Neural cell (in vitro differentiated cells): ENCODE measurements around the gene CETN2. TPM values are rescaled to one million over a fixed set of nuclear protein-coding genes. Genes with fewer than 3 reads are reported as not detected.

ENCODE experiments used
- H2AFZ ChIP-seq: fragments of 200-600, 300-800 bp; sonication (generic), shearing (Covaris generic); 2 replicates; pipeline ENCODE4 v1.6.0; 2014; ENCODE audit warnings: low read depth, mild to moderate bottlenecking, antibody characterized with exemption, low read length, moderate library complexity
- H3F3A ChIP-seq: fragments of 200-600 bp; shearing (Covaris generic); 2 replicates; pipeline ENCODE4 v1.6.1; 2016; ENCODE audit warnings: mild to moderate bottlenecking, moderate library complexity, mixed read lengths, antibody characterized with exemption, low read length; ENCODE audit not compliant: insufficient read depth, poor library complexity, severe bottlenecking
- H3K27ac ChIP-seq: fragments of 200-600, 300-800 bp; sonication (generic), shearing (Covaris generic); 2 replicates; pipeline ENCODE4 v1.5.1; 2014; ENCODE audit warnings: mild to moderate bottlenecking, low read length, moderate library complexity
- H3K27me3 ChIP-seq: fragments of 300-800, 200-600 bp; sonication (generic), shearing (Covaris generic); 2 replicates; pipeline ENCODE4 v1.6.0; 2014; ENCODE audit warnings: mild to moderate bottlenecking, low read depth, low read length, moderate library complexity; ENCODE audit not compliant: insufficient read depth
- H3K36me3 ChIP-seq: fragments of 300-800, 200-600 bp; sonication (generic), shearing (Covaris generic); 2 replicates; pipeline ENCODE4 v1.5.1; 2014; ENCODE audit warnings: mild to moderate bottlenecking, antibody characterized with exemption, low read length, moderate library complexity; ENCODE audit not compliant: insufficient read depth
- H3K4me2 ChIP-seq: fragments of 300-800, 200-600 bp; sonication (generic), shearing (Covaris generic); 2 replicates; pipeline ENCODE4 v1.6.0; 2014; ENCODE audit warnings: mild to moderate bottlenecking, low read length
- H3K4me3 ChIP-seq: fragments of 300-800, 200-600 bp; sonication (generic), shearing (Covaris generic); 2 replicates; pipeline ENCODE4 v1.5.1; 2014; ENCODE audit warnings: mild to moderate bottlenecking, low read length, moderate library complexity
- H3K79me2 ChIP-seq: fragments of 200-600 bp; shearing (Covaris generic); replicated peaks from 2 replicates; pipeline ENCODE4 v1.6.0; 2014; ENCODE audit warnings: mild to moderate bottlenecking, low read length, moderate library complexity; ENCODE audit not compliant: insufficient read depth
- H3K9ac ChIP-seq: fragments of 300-800, 200-600 bp; sonication (generic), shearing (Covaris generic); 2 replicates; pipeline ENCODE4 v1.6.1; 2016; ENCODE audit warnings: mild to moderate bottlenecking, low read length, mixed read lengths
- H3K9me2 ChIP-seq: fragments of 200-600 bp; shearing (Covaris generic); 2 replicates; pipeline ENCODE4 v1.6.1; 2016; ENCODE audit warnings: mild to moderate bottlenecking, low read length, mixed read lengths; ENCODE audit not compliant: insufficient read depth
- H3K9me3 ChIP-seq: fragments of 200-600, 300-800 bp; sonication (generic), shearing (Covaris generic); 2 replicates; pipeline ENCODE4 v1.6.1; 2016; ENCODE audit warnings: mild to moderate bottlenecking, mixed run types, low read length, moderate library complexity, mixed read lengths
- H4K20me1 ChIP-seq: fragments of 200-600 bp; shearing (Covaris generic); 2 replicates; pipeline ENCODE4 v1.6.1; 2016; ENCODE audit warnings: mild to moderate bottlenecking, mixed run types; ENCODE audit not compliant: insufficient read depth
- EP300 ChIP-seq: fragments of 450-650 bp; conservative IDR thresholded peaks from 2 replicates; pipeline ENCODE4 v1.6.1; 2014; ENCODE audit warnings: antibody characterized with exemption, mild to moderate bottlenecking, moderate library complexity; ENCODE audit not compliant: poor library complexity, severe bottlenecking
- EZH2 ChIP-seq: fragments of 200-600, 300-800 bp; shearing (Covaris generic), sonication (generic); IDR thresholded peaks from 2 replicates; pipeline ENCODE4 v1.6.1; 2014; ENCODE audit warnings: antibody characterized with exemption, low read length, borderline replicate concordance, mild to moderate bottlenecking; ENCODE audit not compliant: insufficient read depth, poor library complexity, severe bottlenecking
- MXI1 ChIP-seq: fragments of 450-650 bp; conservative IDR thresholded peaks from 2 replicates; pipeline ENCODE4 v1.6.1; 2014; ENCODE audit warnings: antibody characterized with exemption, mild to moderate bottlenecking; ENCODE audit not compliant: poor library complexity, severe bottlenecking
- POLR2AphosphoS5 ChIP-seq: IDR thresholded peaks from 2 replicates; pipeline ENCODE4 v1.6.1; 2012
- RAD21 ChIP-seq: fragments of 450-650 bp; conservative IDR thresholded peaks from 2 replicates; pipeline ENCODE4 v1.6.1; 2014; ENCODE audit warnings: antibody characterized with exemption, mild to moderate bottlenecking, moderate library complexity
- SMC3 ChIP-seq: fragments of 450-650 bp; conservative IDR thresholded peaks from 2 replicates; pipeline ENCODE4 v1.6.1; 2014; ENCODE audit warnings: antibody characterized with exemption, mild to moderate bottlenecking, moderate library complexity; ENCODE audit not compliant: poor library complexity
- TAF1 ChIP-seq: IDR thresholded peaks from 2 replicates; pipeline ENCODE4 v1.6.1; 2012; ENCODE audit warnings: low read depth
- polyA plus RNA-seq: library from polyadenylated mRNA; depleted of rRNA; stranded (reverse); fragments of >200 nt; gene quantifications from 2 replicates; pipeline ENCODE4 v1.2.3, GENCODE V29; 2014
- TF ChIP-seq, protein P1 (sequence below): IDR thresholded peaks from 2 replicates; pipeline ENCODE4 v1.6.1; 2012; ENCODE audit warnings: borderline replicate concordance
- TF ChIP-seq, protein P2 (sequence below): fragments of 450-650 bp; IDR thresholded peaks from 2 replicates; pipeline ENCODE4 v1.5.1; 2014; ENCODE audit warnings: antibody characterized with exemption, mild to moderate bottlenecking, moderate library complexity; ENCODE audit not compliant: poor library complexity, severe bottlenecking

The CETN2 gene
- polyA plus RNA-seq, 1 donor from 2014 or later: 163 TPM

DNA sequence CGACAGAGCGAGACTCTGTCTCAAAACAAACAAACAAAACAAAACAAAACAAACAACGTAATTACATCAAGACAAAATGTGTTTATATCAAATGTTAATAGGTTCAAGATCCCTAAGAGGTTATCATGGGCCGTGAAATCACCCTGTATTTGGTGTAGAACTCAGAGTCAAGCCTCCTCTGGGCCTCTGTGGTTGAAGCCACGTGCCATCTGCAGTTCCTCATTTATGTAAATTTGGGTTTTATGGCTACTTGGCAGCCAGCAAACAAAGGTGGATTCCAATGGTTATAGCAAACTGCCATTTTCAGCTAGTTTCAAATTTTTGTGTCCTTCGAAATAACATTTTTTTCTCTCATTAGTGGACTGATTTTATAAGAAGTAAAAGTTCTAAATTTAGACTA, 16.7 kb upstream of the CETN2 start:
- Histone ChIP-seq H3K9ac (no peak overlapping the region), H3K27me3 (no peaks in the 10 kb centered on the region), H4K20me1 (no peaks in the 10 kb centered on the region), H3K79me2 (no peaks in the 10 kb centered on the region), H2AFZ (no peak overlapping the region), H3K36me3 (no peaks in the 10 kb centered on the region), H3K9me3 (no peaks in the 10 kb centered on the region), H3K9me2 (no peaks in the 10 kb centered on the region), H3F3A (no peaks in the 10 kb centered on the region), H3K4me3 (no peak overlapping the region), H3K4me2 (no peak overlapping the region), H3K27ac (no peak overlapping the region)
- TF ChIP-seq, protein P1, sequence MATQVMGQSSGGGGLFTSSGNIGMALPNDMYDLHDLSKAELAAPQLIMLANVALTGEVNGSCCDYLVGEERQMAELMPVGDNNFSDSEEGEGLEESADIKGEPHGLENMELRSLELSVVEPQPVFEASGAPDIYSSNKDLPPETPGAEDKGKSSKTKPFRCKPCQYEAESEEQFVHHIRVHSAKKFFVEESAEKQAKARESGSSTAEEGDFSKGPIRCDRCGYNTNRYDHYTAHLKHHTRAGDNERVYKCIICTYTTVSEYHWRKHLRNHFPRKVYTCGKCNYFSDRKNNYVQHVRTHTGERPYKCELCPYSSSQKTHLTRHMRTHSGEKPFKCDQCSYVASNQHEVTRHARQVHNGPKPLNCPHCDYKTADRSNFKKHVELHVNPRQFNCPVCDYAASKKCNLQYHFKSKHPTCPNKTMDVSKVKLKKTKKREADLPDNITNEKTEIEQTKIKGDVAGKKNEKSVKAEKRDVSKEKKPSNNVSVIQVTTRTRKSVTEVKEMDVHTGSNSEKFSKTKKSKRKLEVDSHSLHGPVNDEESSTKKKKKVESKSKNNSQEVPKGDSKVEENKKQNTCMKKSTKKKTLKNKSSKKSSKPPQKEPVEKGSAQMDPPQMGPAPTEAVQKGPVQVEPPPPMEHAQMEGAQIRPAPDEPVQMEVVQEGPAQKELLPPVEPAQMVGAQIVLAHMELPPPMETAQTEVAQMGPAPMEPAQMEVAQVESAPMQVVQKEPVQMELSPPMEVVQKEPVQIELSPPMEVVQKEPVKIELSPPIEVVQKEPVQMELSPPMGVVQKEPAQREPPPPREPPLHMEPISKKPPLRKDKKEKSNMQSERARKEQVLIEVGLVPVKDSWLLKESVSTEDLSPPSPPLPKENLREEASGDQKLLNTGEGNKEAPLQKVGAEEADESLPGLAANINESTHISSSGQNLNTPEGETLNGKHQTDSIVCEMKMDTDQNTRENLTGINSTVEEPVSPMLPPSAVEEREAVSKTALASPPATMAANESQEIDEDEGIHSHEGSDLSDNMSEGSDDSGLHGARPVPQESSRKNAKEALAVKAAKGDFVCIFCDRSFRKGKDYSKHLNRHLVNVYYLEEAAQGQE: no peak
- TF ChIP-seq TAF1 (no peak), EP300 (no peak), MXI1 (no peak)
- TF ChIP-seq, protein P2, sequence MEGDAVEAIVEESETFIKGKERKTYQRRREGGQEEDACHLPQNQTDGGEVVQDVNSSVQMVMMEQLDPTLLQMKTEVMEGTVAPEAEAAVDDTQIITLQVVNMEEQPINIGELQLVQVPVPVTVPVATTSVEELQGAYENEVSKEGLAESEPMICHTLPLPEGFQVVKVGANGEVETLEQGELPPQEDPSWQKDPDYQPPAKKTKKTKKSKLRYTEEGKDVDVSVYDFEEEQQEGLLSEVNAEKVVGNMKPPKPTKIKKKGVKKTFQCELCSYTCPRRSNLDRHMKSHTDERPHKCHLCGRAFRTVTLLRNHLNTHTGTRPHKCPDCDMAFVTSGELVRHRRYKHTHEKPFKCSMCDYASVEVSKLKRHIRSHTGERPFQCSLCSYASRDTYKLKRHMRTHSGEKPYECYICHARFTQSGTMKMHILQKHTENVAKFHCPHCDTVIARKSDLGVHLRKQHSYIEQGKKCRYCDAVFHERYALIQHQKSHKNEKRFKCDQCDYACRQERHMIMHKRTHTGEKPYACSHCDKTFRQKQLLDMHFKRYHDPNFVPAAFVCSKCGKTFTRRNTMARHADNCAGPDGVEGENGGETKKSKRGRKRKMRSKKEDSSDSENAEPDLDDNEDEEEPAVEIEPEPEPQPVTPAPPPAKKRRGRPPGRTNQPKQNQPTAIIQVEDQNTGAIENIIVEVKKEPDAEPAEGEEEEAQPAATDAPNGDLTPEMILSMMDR: no peak

DNA sequence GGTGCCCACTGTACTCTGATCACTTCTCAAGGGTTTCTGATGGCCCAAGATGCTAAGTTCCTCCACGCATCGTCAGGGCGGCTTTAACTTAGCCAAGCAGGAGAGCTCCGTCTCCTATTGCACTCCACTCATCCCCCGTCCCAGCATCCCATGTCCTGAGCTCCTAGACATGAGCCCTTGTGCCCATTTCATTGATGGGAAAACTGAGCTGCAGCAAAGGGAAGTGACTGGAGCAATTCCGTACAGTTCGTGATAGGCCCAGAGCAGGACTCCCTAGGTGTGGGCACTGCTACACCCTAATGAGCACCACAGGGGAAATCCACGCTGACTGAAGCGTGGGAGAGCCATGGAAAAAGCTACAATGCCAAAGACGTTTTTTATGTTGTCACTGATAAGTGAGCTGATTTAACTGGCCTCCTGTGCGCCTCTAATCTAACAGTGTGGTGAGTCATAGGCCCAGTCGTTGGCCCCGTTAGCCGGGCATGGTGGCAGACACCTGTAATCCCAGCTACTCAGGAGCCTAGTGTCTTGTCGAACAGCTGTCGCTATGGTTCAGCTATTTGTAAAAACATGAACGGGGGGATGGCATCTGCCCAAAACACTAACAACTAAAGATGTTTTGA, 15.2 kb upstream of the CETN2 start:
- no peaks in the 10 kb centered on the region for H3K9me2 ChIP-seq
- no peak overlapping the region for H2AFZ ChIP-seq
- H3F3A ChIP-seq: no peaks in the 10 kb centered on the region
- no peak for TF ChIP-seq TAF1
- TF ChIP-seq EZH2: no peak
- TF ChIP-seq SMC3: no peak
- TF ChIP-seq, protein P2: no peak
- no peak for TF ChIP-seq EP300
- no peak for TF ChIP-seq POLR2AphosphoS5
- TF ChIP-seq, protein P1: no peak
- TF ChIP-seq MXI1: no peak
- no peak for TF ChIP-seq RAD21
- no peak overlapping the region for H3K4me3 ChIP-seq
- no peaks in the 10 kb centered on the region for H3K79me2 ChIP-seq
- H3K9me3 ChIP-seq: no peaks in the 10 kb centered on the region
- H3K36me3 ChIP-seq: no peaks in the 10 kb centered on the region
- H4K20me1 ChIP-seq: no peaks in the 10 kb centered on the region
- no peaks in the 10 kb centered on the region for H3K27me3 ChIP-seq
- H3K4me2 ChIP-seq: no peak overlapping the region
- H3K27ac ChIP-seq: no peak overlapping the region
- no peak overlapping the region for H3K9ac ChIP-seq
